ENCODE results near the gene GNA12.

DNA sequence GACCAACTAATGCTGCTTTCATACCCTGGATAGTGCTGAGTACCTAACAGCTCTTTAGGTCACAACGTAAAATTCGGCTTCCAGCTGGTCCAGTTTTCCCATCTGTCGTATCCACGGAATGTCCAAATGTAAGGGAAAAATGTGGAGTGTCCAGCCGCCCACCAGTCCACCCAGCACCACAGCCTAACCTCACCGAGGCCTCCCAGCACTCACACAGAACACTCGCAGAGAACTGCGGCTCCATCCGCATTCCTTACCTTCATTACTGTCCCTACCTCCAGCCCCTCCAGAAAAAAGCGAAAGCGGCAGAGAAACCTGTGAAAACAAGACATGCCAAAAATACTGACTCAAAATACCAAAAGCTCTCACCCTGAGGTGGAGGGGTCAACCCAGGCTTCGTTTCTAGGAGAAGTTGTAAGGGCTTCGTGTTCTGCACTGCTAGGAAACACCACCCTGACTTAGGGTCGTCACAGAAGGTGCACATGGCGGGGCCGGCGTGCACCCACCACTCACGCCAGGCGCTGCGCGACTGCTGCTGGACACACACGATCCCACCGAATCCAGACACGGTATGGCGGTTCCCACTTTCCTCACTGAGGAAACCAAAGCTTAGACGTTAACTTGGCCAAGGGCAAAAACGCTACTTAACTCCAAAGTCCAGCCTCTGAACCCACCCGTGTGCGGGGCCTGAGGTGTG, 82.2 kb downstream of the GNA12 start:
- TF ChIP-seq, protein P1, sequence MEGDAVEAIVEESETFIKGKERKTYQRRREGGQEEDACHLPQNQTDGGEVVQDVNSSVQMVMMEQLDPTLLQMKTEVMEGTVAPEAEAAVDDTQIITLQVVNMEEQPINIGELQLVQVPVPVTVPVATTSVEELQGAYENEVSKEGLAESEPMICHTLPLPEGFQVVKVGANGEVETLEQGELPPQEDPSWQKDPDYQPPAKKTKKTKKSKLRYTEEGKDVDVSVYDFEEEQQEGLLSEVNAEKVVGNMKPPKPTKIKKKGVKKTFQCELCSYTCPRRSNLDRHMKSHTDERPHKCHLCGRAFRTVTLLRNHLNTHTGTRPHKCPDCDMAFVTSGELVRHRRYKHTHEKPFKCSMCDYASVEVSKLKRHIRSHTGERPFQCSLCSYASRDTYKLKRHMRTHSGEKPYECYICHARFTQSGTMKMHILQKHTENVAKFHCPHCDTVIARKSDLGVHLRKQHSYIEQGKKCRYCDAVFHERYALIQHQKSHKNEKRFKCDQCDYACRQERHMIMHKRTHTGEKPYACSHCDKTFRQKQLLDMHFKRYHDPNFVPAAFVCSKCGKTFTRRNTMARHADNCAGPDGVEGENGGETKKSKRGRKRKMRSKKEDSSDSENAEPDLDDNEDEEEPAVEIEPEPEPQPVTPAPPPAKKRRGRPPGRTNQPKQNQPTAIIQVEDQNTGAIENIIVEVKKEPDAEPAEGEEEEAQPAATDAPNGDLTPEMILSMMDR (IDR thresholded peaks at IDR 0.05) = no peak
- no peak for TF ChIP-seq POLR2A (IDR thresholded peaks at IDR 0.05)

Data from right lobe of liver (tissue), 4 donors.